ENCODE measurements around the gene MBTPS2. TPM values are rescaled to one million over a fixed set of nuclear protein-coding genes. Genes with fewer than 3 reads are reported as not detected.

MBTPS2 gene
- total RNA-seq, 1 donor from 2014 or later: 13.6 TPM

GRCh38 chrX:21881881-21882574 lies 42.6 kb downstream of the MBTPS2 start:
- Histone ChIP-seq H3K4me1 (ENCODE audit: control insufficient read depth in 3 of 3, insufficient read depth in 3 of 3, low read length in 3 of 3) (no peaks in the 10 kb centered on the region), H3K27ac (ENCODE audit: low read depth, low read length) (no peak overlapping the region), H3K27me3 (ENCODE audit: control insufficient read depth in 3 of 3, insufficient read depth in 3 of 3, low read length in 3 of 3) (no peaks in the 10 kb centered on the region), H3K4me3 (ENCODE audit: low read length in 3 of 3) (no peak overlapping the region), H3K9ac (ENCODE audit: low read depth in 1 of 3, low read length in 3 of 3) (no peak overlapping the region), H3K9me3 (ENCODE audit: control insufficient read depth in 3 of 3, low read length in 3 of 3) (no peaks in the 10 kb centered on the region), H3K36me3 (ENCODE audit: control insufficient read depth in 3 of 3, insufficient read depth in 3 of 3, low read length in 3 of 3) (peaks cover 0 to 3% (median 2%) of the 10 kb centered on the region in 3 donors)

- Histone ChIP-seq H3K4me1 (ENCODE audit: control insufficient read depth in 3 of 3, insufficient read depth in 3 of 3, low read length in 3 of 3) (no peaks in the 10 kb centered on the region), H3K36me3 (ENCODE audit: control insufficient read depth in 3 of 3, insufficient read depth in 3 of 3, low read length in 3 of 3) (peaks cover 0 to 3% (median 2%) of the 10 kb centered on the region in 3 donors), H3K27ac (ENCODE audit: low read depth, low read length) (no peak overlapping the region), H3K9me3 (ENCODE audit: control insufficient read depth in 3 of 3, low read length in 3 of 3) (no peaks in the 10 kb centered on the region), H3K27me3 (ENCODE audit: control insufficient read depth in 3 of 3, insufficient read depth in 3 of 3, low read length in 3 of 3) (no peaks in the 10 kb centered on the region), H3K9ac (ENCODE audit: low read depth in 1 of 3, low read length in 3 of 3) (no peak overlapping the region), H3K4me3 (ENCODE audit: low read length in 3 of 3) (no peak overlapping the region)
Observed at GRCh38 chrX:21883258-21883657, 43.8 kb downstream of the MBTPS2 start.

- Histone ChIP-seq H3K4me1 (ENCODE audit: control insufficient read depth in 3 of 3, insufficient read depth in 3 of 3, low read length in 3 of 3) (no peaks in the 10 kb centered on the region), H3K36me3 (ENCODE audit: control insufficient read depth in 3 of 3, insufficient read depth in 3 of 3, low read length in 3 of 3) (peaks cover 0 to 2% (median 0%) of the 10 kb centered on the region in 3 donors), H3K27me3 (ENCODE audit: control insufficient read depth in 3 of 3, insufficient read depth in 3 of 3, low read length in 3 of 3) (no peaks in the 10 kb centered on the region), H3K27ac (ENCODE audit: low read depth, low read length) (no peak overlapping the region), H3K4me3 (ENCODE audit: low read length in 3 of 3) (no peak overlapping the region), H3K9ac (ENCODE audit: low read depth in 1 of 3, low read length in 3 of 3) (no peak overlapping the region), H3K9me3 (ENCODE audit: control insufficient read depth in 3 of 3, low read length in 3 of 3) (no peaks in the 10 kb centered on the region)
Observed at GRCh38 chrX:21885568-21885967, 46.2 kb downstream of the MBTPS2 start.

GRCh38 chrX:21905313-21905712 lies 65.9 kb downstream of the MBTPS2 start:
- peaks cover 0 to 3% (median under 1%) of the 10 kb centered on the region in 3 donors for H3K36me3 ChIP-seq (ENCODE audit: control insufficient read depth in 3 of 3, insufficient read depth in 3 of 3, low read length in 3 of 3)
- no peak overlapping the region for H3K4me3 ChIP-seq (ENCODE audit: low read length in 3 of 3)
- no peaks in the 10 kb centered on the region for H3K27me3 ChIP-seq (ENCODE audit: control insufficient read depth in 3 of 3, insufficient read depth in 3 of 3, low read length in 3 of 3)
- H3K9ac ChIP-seq (ENCODE audit: low read depth in 1 of 3, low read length in 3 of 3): no peak overlapping the region
- H3K27ac ChIP-seq (ENCODE audit: low read depth, low read length): no peak overlapping the region
- no peaks in the 10 kb centered on the region for H3K4me1 ChIP-seq (ENCODE audit: control insufficient read depth in 3 of 3, insufficient read depth in 3 of 3, low read length in 3 of 3)
- no peaks in the 10 kb centered on the region for H3K9me3 ChIP-seq (ENCODE audit: control insufficient read depth in 3 of 3, low read length in 3 of 3)

GRCh38 chrX:21905953-21906352 lies 66.5 kb downstream of the MBTPS2 start:
- Histone ChIP-seq H3K36me3 (ENCODE audit: control insufficient read depth in 3 of 3, insufficient read depth in 3 of 3, low read length in 3 of 3) (peaks cover 0 to 3% (median 2%) of the 10 kb centered on the region in 3 donors), H3K27me3 (ENCODE audit: control insufficient read depth in 3 of 3, insufficient read depth in 3 of 3, low read length in 3 of 3) (no peaks in the 10 kb centered on the region), H3K9ac (ENCODE audit: low read depth in 1 of 3, low read length in 3 of 3) (no peak overlapping the region), H3K4me1 (ENCODE audit: control insufficient read depth in 3 of 3, insufficient read depth in 3 of 3, low read length in 3 of 3) (no peaks in the 10 kb centered on the region), H3K9me3 (ENCODE audit: control insufficient read depth in 3 of 3, low read length in 3 of 3) (no peaks in the 10 kb centered on the region), H3K4me3 (ENCODE audit: low read length in 3 of 3) (no peak overlapping the region), H3K27ac (ENCODE audit: low read depth, low read length) (no peak overlapping the region)

- H3K9me3 ChIP-seq (ENCODE audit: control insufficient read depth in 3 of 3, low read length in 3 of 3): no peaks in the 10 kb centered on the region
- H3K9ac ChIP-seq (ENCODE audit: low read depth in 1 of 3, low read length in 3 of 3): no peak overlapping the region
- H3K36me3 ChIP-seq (ENCODE audit: control insufficient read depth in 3 of 3, insufficient read depth in 3 of 3, low read length in 3 of 3): peaks cover 0 to 2% (median 0%) of the 10 kb centered on the region in 3 donors
- H3K4me1 ChIP-seq (ENCODE audit: control insufficient read depth in 3 of 3, insufficient read depth in 3 of 3, low read length in 3 of 3): no peaks in the 10 kb centered on the region
- H3K27me3 ChIP-seq (ENCODE audit: control insufficient read depth in 3 of 3, insufficient read depth in 3 of 3, low read length in 3 of 3): no peaks in the 10 kb centered on the region
- no peak overlapping the region for H3K4me3 ChIP-seq (ENCODE audit: low read length in 3 of 3)
- no peak overlapping the region for H3K27ac ChIP-seq (ENCODE audit: low read depth, low read length)
Observed at GRCh38 chrX:21907260-21907659, 67.8 kb downstream of the MBTPS2 start.

- Histone ChIP-seq H3K9ac (ENCODE audit: low read depth in 1 of 3, low read length in 3 of 3) (no peak overlapping the region), H3K4me3 (ENCODE audit: low read length in 3 of 3) (no peak overlapping the region), H3K27ac (ENCODE audit: low read depth, low read length) (no peak overlapping the region), H3K4me1 (ENCODE audit: control insufficient read depth in 3 of 3, insufficient read depth in 3 of 3, low read length in 3 of 3) (no peaks in the 10 kb centered on the region), H3K27me3 (ENCODE audit: control insufficient read depth in 3 of 3, insufficient read depth in 3 of 3, low read length in 3 of 3) (no peaks in the 10 kb centered on the region), H3K36me3 (ENCODE audit: control insufficient read depth in 3 of 3, insufficient read depth in 3 of 3, low read length in 3 of 3) (peaks cover 0 to 2% (median 0%) of the 10 kb centered on the region in 3 donors), H3K9me3 (ENCODE audit: control insufficient read depth in 3 of 3, low read length in 3 of 3) (no peaks in the 10 kb centered on the region)
Observed at GRCh38 chrX:21911481-21911880, 72.1 kb downstream of the MBTPS2 start.

GRCh38 chrX:21912220-21912619 lies 72.8 kb downstream of the MBTPS2 start:
- Histone ChIP-seq H3K27ac (ENCODE audit: low read depth, low read length) (no peak overlapping the region), H3K36me3 (ENCODE audit: control insufficient read depth in 3 of 3, insufficient read depth in 3 of 3, low read length in 3 of 3) (peaks cover 0 to 2% (median 0%) of the 10 kb centered on the region in 3 donors), H3K9ac (ENCODE audit: low read depth in 1 of 3, low read length in 3 of 3) (no peak overlapping the region), H3K4me1 (ENCODE audit: control insufficient read depth in 3 of 3, insufficient read depth in 3 of 3, low read length in 3 of 3) (no peaks in the 10 kb centered on the region), H3K9me3 (ENCODE audit: control insufficient read depth in 3 of 3, low read length in 3 of 3) (no peaks in the 10 kb centered on the region), H3K27me3 (ENCODE audit: control insufficient read depth in 3 of 3, insufficient read depth in 3 of 3, low read length in 3 of 3) (no peaks in the 10 kb centered on the region), H3K4me3 (ENCODE audit: low read length in 3 of 3) (no peak overlapping the region)

GRCh38 chrX:21912989-21913388 lies 73.6 kb downstream of the MBTPS2 start:
- no peak overlapping the region for H3K27ac ChIP-seq (ENCODE audit: low read depth, low read length)
- no peaks in the 10 kb centered on the region for H3K9me3 ChIP-seq (ENCODE audit: control insufficient read depth in 3 of 3, low read length in 3 of 3)
- H3K4me1 ChIP-seq (ENCODE audit: control insufficient read depth in 3 of 3, insufficient read depth in 3 of 3, low read length in 3 of 3): no peaks in the 10 kb centered on the region
- H3K36me3 ChIP-seq (ENCODE audit: control insufficient read depth in 3 of 3, insufficient read depth in 3 of 3, low read length in 3 of 3): peaks cover 0 to 2% (median 0%) of the 10 kb centered on the region in 3 donors
- no peak overlapping the region for H3K9ac ChIP-seq (ENCODE audit: low read depth in 1 of 3, low read length in 3 of 3)
- H3K27me3 ChIP-seq (ENCODE audit: control insufficient read depth in 3 of 3, insufficient read depth in 3 of 3, low read length in 3 of 3): no peaks in the 10 kb centered on the region
- no peak overlapping the region for H3K4me3 ChIP-seq (ENCODE audit: low read length in 3 of 3)

- Histone ChIP-seq H3K27me3 (ENCODE audit: control insufficient read depth in 3 of 3, insufficient read depth in 3 of 3, low read length in 3 of 3) (no peaks in the 10 kb centered on the region), H3K27ac (ENCODE audit: low read depth, low read length) (no peak overlapping the region), H3K9me3 (ENCODE audit: control insufficient read depth in 3 of 3, low read length in 3 of 3) (no peaks in the 10 kb centered on the region), H3K9ac (ENCODE audit: low read depth in 1 of 3, low read length in 3 of 3) (no peak overlapping the region), H3K4me1 (ENCODE audit: control insufficient read depth in 3 of 3, insufficient read depth in 3 of 3, low read length in 3 of 3) (no peaks in the 10 kb centered on the region), H3K36me3 (ENCODE audit: control insufficient read depth in 3 of 3, insufficient read depth in 3 of 3, low read length in 3 of 3) (no peaks in the 10 kb centered on the region), H3K4me3 (ENCODE audit: low read length in 3 of 3) (no peak overlapping the region)
Observed at GRCh38 chrX:21926116-21926515, 86.7 kb downstream of the MBTPS2 start.
